Gastrocnemius medialis (tissue), 4 donors: Measurements from ENCODE around the gene SNX10. TPM values are rescaled to one million over a fixed set of nuclear protein-coding genes. Genes with fewer than 3 reads are reported as not detected.

ENCODE experiments used
- ATAC-seq, 2 donors: fragments of 150-250 bp; one replicate each; pipeline ENCODE4 v1.9.1; 2016
- DNase-seq, 2 donors: peaks; one replicate each; pipeline ENCODE4 v3.0.0-alpha.2; 2019
- H3K27ac ChIP-seq, 4 donors: fragments of 200-600 bp; sonication (generic); 1 replicate in 1 of 4; 2 replicates in 3 of 4; pipeline ENCODE4 v1.5.1; 2016 to 2018; ENCODE audit warnings: mild to moderate bottlenecking in 2 of 4, moderate library complexity in 1 of 4
- H3K27me3 ChIP-seq, 3 donors: fragments of 200-600 bp; sonication (generic) in 2 of 3; 1 replicate in 1 of 3; 2 replicates in 2 of 3; pipeline versions ENCODE4 v1.5.1 to v1.6.0; 2016 to 2019; ENCODE audit warnings: mild to moderate bottlenecking in 1 of 3, moderate library complexity in 1 of 3
- H3K36me3 ChIP-seq, 2 donors: fragments of 200-600 bp; sonication (generic) in 1 of 2; one replicate each; pipeline ENCODE4 v1.5.1; 2017 to 2018
- H3K4me1 ChIP-seq, 2 donors: fragments of 200-600 bp; sonication (generic) in 1 of 2; one replicate each; pipeline ENCODE4 v1.5.1; 2016 to 2017; ENCODE audit warnings: mild to moderate bottlenecking in 2 of 2
- H3K4me3 ChIP-seq, 4 donors: fragments of 200-600 bp; sonication (generic) in 3 of 4; 1 replicate in 1 of 4; 2 replicates in 3 of 4; pipeline ENCODE4 v1.5.1; 2016 to 2019; ENCODE audit warnings: mild to moderate bottlenecking in 2 of 4
- H3K9me3 ChIP-seq, 3 donors: fragments of 200-600 bp; sonication (generic) in 2 of 3; 1 replicate in 1 of 3; 2 replicates in 2 of 3; pipeline ENCODE4 v1.5.1; 2016 to 2019
- CTCF ChIP-seq, 5 experiments: fragments of 450-650 bp in 3 of 5; fragments of 200-600 bp in 2 of 5; sonication (generic) in 2 of 5; IDR thresholded peaks in 4 of 5; conservative IDR thresholded peaks in 1 of 5; 1 replicate in 4 of 5; 2 replicates in 1 of 5; pipeline ENCODE4 v1.5.1; 2016 to 2019; ENCODE audit warnings: antibody characterized with exemption in 5 of 5, mild to moderate bottlenecking in 3 of 5, moderate library complexity in 3 of 5
- POLR2A ChIP-seq, 2 donors: fragments of 450-650 bp; IDR thresholded peaks; one replicate each; pipeline ENCODE4 v1.6.1; 2017; ENCODE audit warnings: antibody characterized with exemption in 2 of 2, mild to moderate bottlenecking in 2 of 2, moderate library complexity in 2 of 2
- in situ Hi-C, 4 donors: fragments of 200-750 bp; cut with MboI; loops; one replicate each; pipeline versions ENCODE4 v1.15.0 to v1.8.0; 2017; ENCODE audit warnings: low sequenced_read_pairs in 4 of 4
- intact Hi-C: fragments of 100-400 bp; cut with DNase I; formaldehyde crosslinking; loops from one replicate; pipeline ENCODE4 v1.15.1; 2023; ENCODE audit warnings: low total_unique reads
- total RNA-seq, 4 donors: library from RNA; depleted of rRNA; stranded (reverse); fragments of >200 nt; gene quantifications; one replicate each; pipeline versions ENCODE4 v1.1.0 to v1.2.3, GENCODE V29; 2016

The SNX10 gene
- total RNA-seq, 4 donors from 2014 or later, result 1.2 to 1.9 (median 1.3) TPM; not detected in 1

- ATAC-seq (no peak), DNase-seq (no peak)
- no peaks in the 10 kb centered on the region for H3K4me1 ChIP-seq
- no peaks in the 10 kb centered on the region for H3K9me3 ChIP-seq
- H3K27ac ChIP-seq, result no peak overlapping the region
- no peak for TF ChIP-seq CTCF (IDR thresholded peaks at IDR 0.05 in 4 of 5, conservative IDR thresholded peaks at IDR 0.05 in 1 of 5)
- in situ Hi-C loops (no loop called here), intact Hi-C loops (no loop called here)
- no peaks in the 10 kb centered on the region for H3K27me3 ChIP-seq
- H3K4me3 ChIP-seq, result no peak overlapping the region
- no peaks in the 10 kb centered on the region for H3K36me3 ChIP-seq
These were observed 26.1 kb upstream of the SNX10 start for GRCh38 chr7:26265499-26266075.

GRCh38 chr7:26267601-26268166 is 24.0 kb upstream of the SNX10 start:
- Histone ChIP-seq H3K4me1 (no peaks in the 10 kb centered on the region), H3K36me3 (no peaks in the 10 kb centered on the region), H3K9me3 (no peaks in the 10 kb centered on the region), H3K27me3 (no peaks in the 10 kb centered on the region), H3K4me3 (no peak overlapping the region), H3K27ac (no peak overlapping the region)
- intact Hi-C loops (no loop called here), in situ Hi-C loops (no loop called here)
- DNase-seq (no peak), ATAC-seq (no peak)
- no peak for TF ChIP-seq CTCF (IDR thresholded peaks at IDR 0.05 in 4 of 5, conservative IDR thresholded peaks at IDR 0.05 in 1 of 5)
- no peak for TF ChIP-seq POLR2A (IDR thresholded peaks at IDR 0.05)

GRCh38 chr7:26275213-26275612 is 16.4 kb upstream of the SNX10 start:
- Histone ChIP-seq H3K4me3 (no peak overlapping the region), H3K27ac (no peak overlapping the region), H3K36me3 (no peaks in the 10 kb centered on the region), H3K9me3 (no peaks in the 10 kb centered on the region), H3K27me3 (no peaks in the 10 kb centered on the region), H3K4me1 (no peaks in the 10 kb centered on the region)
- intact Hi-C loops, result no loop called here
- no peak for ATAC-seq
- in situ Hi-C loops, result no loop called here
- DNase-seq, result no peak
- TF ChIP-seq POLR2A (IDR thresholded peaks at IDR 0.05) (no peak), CTCF (IDR thresholded peaks at IDR 0.05 in 4 of 5, conservative IDR thresholded peaks at IDR 0.05 in 1 of 5) (no peak)

- DNase-seq (no peak), ATAC-seq (no peak)
- intact Hi-C loops, result no loop called here
- H3K27me3 ChIP-seq, result no peaks in the 10 kb centered on the region
- H3K9me3 ChIP-seq, result no peaks in the 10 kb centered on the region
- H3K4me3 ChIP-seq, result no peak overlapping the region
- in situ Hi-C loops, result no loop called here
- no peaks in the 10 kb centered on the region for H3K36me3 ChIP-seq
- no peak overlapping the region for H3K27ac ChIP-seq
- H3K4me1 ChIP-seq, result no peaks in the 10 kb centered on the region
- TF ChIP-seq POLR2A (IDR thresholded peaks at IDR 0.05) (no peak), CTCF (IDR thresholded peaks at IDR 0.05 in 4 of 5, conservative IDR thresholded peaks at IDR 0.05 in 1 of 5) (no peak)
These were observed 12.9 kb upstream of the SNX10 start for GRCh38 chr7:26278770-26279169.

- in situ Hi-C loops (no loop called here), intact Hi-C loops (no loop called here)
- no peak overlapping the region for H3K4me3 ChIP-seq
These were observed 12.3 kb upstream of the SNX10 start for GRCh38 chr7:26279405-26279804.

More at GRCh38 chr7:26279405-26279804, 12.3 kb upstream of the SNX10 start:
- no peaks in the 10 kb centered on the region for H3K27me3 ChIP-seq
- ATAC-seq (no peak), DNase-seq (no peak)
- H3K4me1 ChIP-seq, result no peaks in the 10 kb centered on the region
- TF ChIP-seq CTCF (IDR thresholded peaks at IDR 0.05 in 4 of 5, conservative IDR thresholded peaks at IDR 0.05 in 1 of 5) (no peak), POLR2A (IDR thresholded peaks at IDR 0.05) (no peak)
- H3K27ac ChIP-seq, result no peak overlapping the region
- H3K9me3 ChIP-seq, result no peaks in the 10 kb centered on the region
- H3K36me3 ChIP-seq, result no peaks in the 10 kb centered on the region
